ENCODE data around the gene CABP4.

The CABP4 gene

DNA sequence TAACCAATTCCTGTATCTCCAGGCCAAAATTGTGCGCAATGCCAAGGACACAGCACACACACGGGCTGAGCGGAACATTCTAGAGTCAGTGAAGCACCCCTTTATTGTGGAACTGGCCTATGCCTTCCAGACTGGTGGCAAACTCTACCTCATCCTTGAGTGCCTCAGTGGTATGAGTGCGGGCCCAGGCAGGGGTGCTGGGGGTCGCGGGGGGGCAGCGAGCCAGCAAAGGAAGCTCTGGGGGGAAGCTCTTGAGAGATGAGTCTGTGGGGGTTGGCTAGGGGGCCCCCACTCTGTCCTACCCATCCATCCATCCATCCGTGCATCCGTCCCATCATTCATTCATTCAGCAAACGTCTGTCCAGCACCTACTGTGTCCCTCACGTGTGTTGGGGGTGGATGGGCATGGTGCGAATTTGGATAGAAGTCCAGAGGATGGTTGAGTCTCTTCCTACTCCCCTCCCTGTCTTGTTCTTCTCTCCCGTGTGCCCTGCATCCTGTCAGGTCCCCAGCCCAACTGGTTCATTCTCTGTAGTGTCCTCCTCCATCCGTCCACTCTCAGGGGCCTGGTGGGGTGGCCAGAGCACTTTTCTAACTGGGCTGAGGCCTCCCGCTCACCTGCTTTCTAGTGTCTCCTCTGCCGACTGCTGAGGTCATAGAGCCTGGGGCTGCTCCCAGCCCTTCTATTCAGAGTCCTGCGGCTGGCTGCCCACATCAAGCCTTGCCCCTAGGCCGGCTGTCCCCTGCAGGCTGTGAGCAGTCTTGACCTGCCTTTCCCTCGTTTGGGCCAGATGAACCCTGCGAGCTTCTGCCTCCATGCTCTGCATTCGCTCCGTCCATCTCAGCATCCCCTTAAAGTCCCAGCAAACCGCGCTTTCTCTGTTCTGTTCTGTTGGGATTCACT lies 23.6 kb upstream of the CABP4 start:
- Histone ChIP-seq H3K27me3 (ENCODE audit: control insufficient read depth, insufficient read depth, low read length) (no peaks in the 10 kb centered on the region), H3K4me2 (ENCODE audit: low read length) (no peak overlapping the region), H3K4me1 (ENCODE audit: control insufficient read depth, insufficient read depth, low read length) (peaks cover 15% of the 10 kb centered on the region), H3K9ac (ENCODE audit: low read depth, low read length) (no peak overlapping the region), H3K4me3 (ENCODE audit: low read length) (no peak overlapping the region), H3K9me3 (replicated peaks; ENCODE audit: low read length) (no peaks in the 10 kb centered on the region), H3K36me3 (ENCODE audit: insufficient read depth, low read length) (peaks cover 42% of the 10 kb centered on the region)

DNA sequence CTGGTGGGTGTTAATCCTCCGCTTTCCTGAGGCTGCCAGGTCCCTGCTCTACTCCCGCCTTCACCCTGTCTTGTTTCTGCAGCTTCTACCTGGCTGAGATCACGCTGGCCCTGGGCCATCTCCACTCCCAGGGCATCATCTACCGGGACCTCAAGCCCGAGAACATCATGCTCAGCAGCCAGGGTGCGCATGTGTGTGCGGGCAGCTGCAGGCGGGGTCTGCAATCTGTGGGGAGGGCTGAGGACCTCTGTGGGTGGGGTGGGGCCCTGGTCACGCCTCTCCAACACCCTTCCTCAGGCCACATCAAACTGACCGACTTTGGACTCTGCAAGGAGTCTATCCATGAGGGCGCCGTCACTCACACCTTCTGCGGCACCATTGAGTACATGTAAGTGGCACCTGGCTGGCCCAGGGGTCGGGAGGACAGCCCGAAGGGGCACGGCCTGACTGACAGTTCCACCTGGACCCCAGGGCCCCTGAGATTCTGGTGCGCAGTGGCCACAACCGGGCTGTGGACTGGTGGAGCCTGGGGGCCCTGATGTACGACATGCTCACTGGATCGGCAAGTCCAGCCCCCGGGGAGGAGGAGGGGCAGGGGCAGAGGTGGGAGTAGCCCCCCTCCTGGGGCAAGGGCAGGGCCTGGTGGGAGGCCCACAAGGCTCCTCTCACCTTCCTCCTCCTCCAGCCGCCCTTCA lies 22.4 kb upstream of the CABP4 start:
- no peak overlapping the region for H3K9ac ChIP-seq (ENCODE audit: low read depth, low read length)
- no peak overlapping the region for H3K4me3 ChIP-seq (ENCODE audit: low read length)
- peaks cover 11% of the 10 kb centered on the region for H3K4me1 ChIP-seq (ENCODE audit: control insufficient read depth, insufficient read depth, low read length)
- H3K4me2 ChIP-seq (ENCODE audit: low read length), result no peak overlapping the region
- no peaks in the 10 kb centered on the region for H3K9me3 ChIP-seq (replicated peaks; ENCODE audit: low read length)
- peaks cover 50% of the 10 kb centered on the region for H3K36me3 ChIP-seq (ENCODE audit: insufficient read depth, low read length)
- no peaks in the 10 kb centered on the region for H3K27me3 ChIP-seq (ENCODE audit: control insufficient read depth, insufficient read depth, low read length)

DNA sequence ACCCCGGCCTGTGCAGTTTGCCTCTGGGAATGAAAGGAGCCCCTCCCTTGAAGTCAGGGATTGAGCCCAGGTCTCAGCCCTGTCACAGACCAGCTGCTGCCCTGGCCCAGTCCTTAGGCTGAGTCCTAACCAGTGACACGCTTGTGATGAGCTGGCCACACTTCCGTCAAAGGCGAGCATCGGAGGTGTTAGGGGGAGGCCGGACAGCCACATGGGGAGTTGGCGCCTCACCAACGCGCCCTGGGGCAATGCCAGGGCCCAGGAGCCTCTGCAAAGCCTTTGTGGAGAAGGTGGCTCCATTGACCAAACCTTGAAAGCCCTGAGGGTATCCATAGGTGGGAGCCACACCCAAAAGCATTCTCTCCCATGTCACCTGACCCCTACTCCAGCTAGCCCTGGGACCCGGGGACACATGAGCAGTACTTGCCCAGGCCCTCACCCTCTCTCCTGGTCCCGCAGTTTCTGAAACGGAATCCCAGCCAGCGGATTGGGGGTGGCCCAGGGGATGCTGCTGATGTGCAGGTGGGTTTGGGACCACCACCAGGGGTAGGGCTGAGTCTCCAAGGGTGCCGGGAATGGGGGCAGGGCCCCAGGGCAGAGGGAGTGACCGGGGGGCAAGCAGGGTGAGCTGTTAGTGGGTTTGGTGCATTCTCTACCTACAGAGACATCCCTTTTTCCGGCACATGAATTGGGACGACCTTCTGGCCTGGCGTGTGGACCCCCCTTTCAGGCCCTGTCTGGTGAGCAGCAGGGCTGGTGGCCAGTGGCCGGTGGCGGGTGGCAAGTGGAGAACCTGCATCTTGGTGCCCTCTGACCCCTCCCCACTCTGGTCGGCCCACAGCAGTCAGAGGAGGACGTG lies 21.4 kb upstream of the CABP4 start:
- no peaks in the 10 kb centered on the region for H3K9me3 ChIP-seq (replicated peaks; ENCODE audit: low read length)
- H3K36me3 ChIP-seq (ENCODE audit: insufficient read depth, low read length), result peaks cover 55% of the 10 kb centered on the region
- H3K4me2 ChIP-seq (ENCODE audit: low read length), result no peak overlapping the region
- no peak overlapping the region for H3K4me3 ChIP-seq (ENCODE audit: low read length)
- H3K4me1 ChIP-seq (ENCODE audit: control insufficient read depth, insufficient read depth, low read length), result peaks cover 11% of the 10 kb centered on the region
- H3K27me3 ChIP-seq (ENCODE audit: control insufficient read depth, insufficient read depth, low read length), result no peaks in the 10 kb centered on the region
- H3K9ac ChIP-seq (ENCODE audit: low read depth, low read length), result no peak overlapping the region

DNA sequence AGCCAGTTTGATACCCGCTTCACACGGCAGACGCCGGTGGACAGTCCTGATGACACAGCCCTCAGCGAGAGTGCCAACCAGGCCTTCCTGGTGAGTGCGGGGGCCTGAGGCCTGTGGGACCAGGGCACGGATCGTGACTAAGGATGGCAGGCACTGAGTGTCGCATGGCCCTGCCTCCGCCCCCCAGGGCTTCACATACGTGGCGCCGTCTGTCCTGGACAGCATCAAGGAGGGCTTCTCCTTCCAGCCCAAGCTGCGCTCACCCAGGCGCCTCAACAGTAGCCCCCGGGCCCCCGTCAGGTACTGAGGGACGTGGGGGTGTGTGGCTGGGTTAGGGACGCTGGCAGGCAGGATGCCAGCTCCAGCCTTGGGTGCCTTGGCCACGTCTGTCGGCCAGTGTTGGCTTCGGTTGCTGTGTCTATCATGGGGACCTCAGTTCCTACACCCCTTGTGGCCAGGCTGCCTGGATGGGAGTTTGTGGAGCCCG lies 20.7 kb upstream of the CABP4 start:
- H3K9ac ChIP-seq (ENCODE audit: low read depth, low read length), result no peak overlapping the region
- H3K27me3 ChIP-seq (ENCODE audit: control insufficient read depth, insufficient read depth, low read length), result no peaks in the 10 kb centered on the region
- H3K9me3 ChIP-seq (replicated peaks; ENCODE audit: low read length), result no peaks in the 10 kb centered on the region
- peaks cover 56% of the 10 kb centered on the region for H3K36me3 ChIP-seq (ENCODE audit: insufficient read depth, low read length)
- H3K4me2 ChIP-seq (ENCODE audit: low read length), result no peak overlapping the region
- no peak overlapping the region for H3K4me3 ChIP-seq (ENCODE audit: low read length)
- peaks cover 11% of the 10 kb centered on the region for H3K4me1 ChIP-seq (ENCODE audit: control insufficient read depth, insufficient read depth, low read length)

DNA sequence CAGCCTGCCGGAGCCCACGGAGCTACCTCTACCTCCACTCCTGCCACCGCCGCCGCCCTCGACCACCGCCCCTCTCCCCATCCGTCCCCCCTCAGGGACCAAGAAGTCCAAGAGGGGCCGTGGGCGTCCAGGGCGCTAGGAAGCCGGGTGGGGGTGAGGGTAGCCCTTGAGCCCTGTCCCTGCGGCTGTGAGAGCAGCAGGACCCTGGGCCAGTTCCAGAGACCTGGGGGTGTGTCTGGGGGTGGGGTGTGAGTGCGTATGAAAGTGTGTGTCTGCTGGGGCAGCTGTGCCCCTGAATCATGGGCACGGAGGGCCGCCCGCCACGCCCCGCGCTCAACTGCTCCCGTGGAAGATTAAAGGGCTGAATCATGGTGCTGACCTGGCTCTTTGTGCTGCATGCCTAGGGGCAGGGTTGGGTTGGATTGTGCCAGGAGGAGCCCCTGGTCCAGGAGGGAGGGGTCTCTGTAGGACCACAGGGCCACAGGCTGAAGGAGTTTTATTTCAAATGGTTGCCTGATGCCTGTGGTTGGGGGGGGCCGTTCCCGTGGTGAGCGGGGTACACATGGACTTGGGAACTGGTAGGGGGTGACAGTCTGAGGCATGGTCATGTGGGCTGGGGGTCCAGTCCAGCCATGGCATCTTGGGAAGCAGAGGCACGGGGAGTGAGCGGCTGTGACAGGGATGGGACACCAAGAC lies 20.0 kb upstream of the CABP4 start:
- H3K4me3 ChIP-seq (ENCODE audit: low read length), result no peak overlapping the region
- peaks cover 63% of the 10 kb centered on the region for H3K36me3 ChIP-seq (ENCODE audit: insufficient read depth, low read length)
- peaks cover 17% of the 10 kb centered on the region for H3K4me1 ChIP-seq (ENCODE audit: control insufficient read depth, insufficient read depth, low read length)
- H3K9me3 ChIP-seq (replicated peaks; ENCODE audit: low read length), result no peaks in the 10 kb centered on the region
- H3K27me3 ChIP-seq (ENCODE audit: control insufficient read depth, insufficient read depth, low read length), result no peaks in the 10 kb centered on the region
- no peak overlapping the region for H3K9ac ChIP-seq (ENCODE audit: low read depth, low read length)
- no peak overlapping the region for H3K4me2 ChIP-seq (ENCODE audit: low read length)

DNA sequence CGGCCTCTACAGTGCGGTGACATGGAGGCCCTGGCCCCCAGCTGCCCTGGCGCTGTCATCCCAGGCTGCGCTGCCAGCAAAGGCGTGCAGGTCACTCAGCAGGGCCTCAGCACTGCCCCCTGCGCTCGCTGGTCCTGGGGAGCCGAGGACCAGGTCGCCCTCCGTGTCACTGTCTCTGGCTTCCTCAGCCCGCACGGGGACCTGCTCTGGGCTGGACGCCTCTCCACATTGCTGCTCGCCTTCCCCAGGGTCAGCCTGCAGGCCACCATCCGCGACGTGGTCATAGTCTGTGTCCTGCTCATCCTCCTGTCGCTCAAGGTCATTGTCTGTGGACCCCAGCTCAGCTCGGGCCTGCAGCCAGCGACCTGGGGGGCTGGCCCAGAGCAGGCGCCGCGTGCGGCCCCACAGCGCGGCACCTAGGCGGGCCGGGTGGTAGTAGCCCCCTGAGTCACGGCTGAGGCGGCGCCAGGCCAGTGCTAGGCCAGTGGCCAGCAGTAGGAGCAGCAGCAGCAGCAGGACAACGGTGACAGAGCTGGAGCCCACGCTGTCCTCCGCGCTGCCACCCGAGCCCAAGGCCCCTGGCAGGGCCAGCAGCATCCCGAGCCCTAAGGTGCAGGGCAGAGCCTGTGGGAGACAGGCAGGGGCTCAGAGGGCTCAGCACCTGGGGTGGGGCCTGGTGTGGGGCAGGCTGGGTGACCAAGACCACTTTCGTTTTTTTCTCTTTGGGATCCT lies 19.3 kb upstream of the CABP4 start:
- no peaks in the 10 kb centered on the region for H3K27me3 ChIP-seq (ENCODE audit: control insufficient read depth, insufficient read depth, low read length)
- no peaks in the 10 kb centered on the region for H3K9me3 ChIP-seq (replicated peaks; ENCODE audit: low read length)
- peaks cover 18% of the 10 kb centered on the region for H3K4me1 ChIP-seq (ENCODE audit: control insufficient read depth, insufficient read depth, low read length)
- H3K9ac ChIP-seq (ENCODE audit: low read depth, low read length), result no peak overlapping the region
- peaks cover 68% of the 10 kb centered on the region for H3K36me3 ChIP-seq (ENCODE audit: insufficient read depth, low read length)
- no peak overlapping the region for H3K4me2 ChIP-seq (ENCODE audit: low read length)
- H3K4me3 ChIP-seq (ENCODE audit: low read length), result no peak overlapping the region

DNA sequence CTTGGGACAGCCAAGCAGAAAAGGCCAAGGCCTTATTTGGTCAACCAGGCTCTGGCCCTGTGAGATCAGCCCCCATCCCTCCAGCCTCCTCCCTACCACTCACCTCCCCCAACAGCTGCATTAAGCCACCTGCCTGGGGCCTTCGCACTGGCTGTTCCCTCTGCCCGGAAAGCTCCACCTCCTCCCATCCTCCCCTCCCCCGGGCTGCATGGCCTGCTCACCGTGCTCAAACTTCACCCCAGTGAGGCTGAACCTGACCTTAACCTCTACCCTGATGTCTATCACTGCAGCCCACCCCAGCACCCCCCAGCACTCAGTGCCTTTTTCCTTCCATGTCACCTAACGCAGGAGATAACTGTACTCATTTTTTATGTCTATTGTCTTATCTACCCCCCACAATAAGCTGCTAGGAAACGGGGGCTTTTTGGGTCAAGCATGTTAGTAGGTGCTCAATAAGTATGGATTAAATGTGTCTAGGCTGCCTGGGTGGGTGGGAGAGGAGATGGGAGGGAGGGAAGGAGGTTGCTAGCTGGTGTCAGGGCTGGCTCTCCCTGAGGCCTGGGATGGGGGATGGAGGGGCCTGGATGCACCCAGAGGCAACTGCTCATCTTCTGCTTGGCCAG lies 18.6 kb upstream of the CABP4 start:
- Histone ChIP-seq H3K4me2 (ENCODE audit: low read length) (no peak overlapping the region), H3K9ac (ENCODE audit: low read depth, low read length) (no peak overlapping the region), H3K4me1 (ENCODE audit: control insufficient read depth, insufficient read depth, low read length) (peaks cover 18% of the 10 kb centered on the region), H3K4me3 (ENCODE audit: low read length) (no peak overlapping the region), H3K36me3 (ENCODE audit: insufficient read depth, low read length) (peaks cover 64% of the 10 kb centered on the region), H3K9me3 (replicated peaks; ENCODE audit: low read length) (no peaks in the 10 kb centered on the region), H3K27me3 (ENCODE audit: control insufficient read depth, insufficient read depth, low read length) (no peaks in the 10 kb centered on the region)

DNA sequence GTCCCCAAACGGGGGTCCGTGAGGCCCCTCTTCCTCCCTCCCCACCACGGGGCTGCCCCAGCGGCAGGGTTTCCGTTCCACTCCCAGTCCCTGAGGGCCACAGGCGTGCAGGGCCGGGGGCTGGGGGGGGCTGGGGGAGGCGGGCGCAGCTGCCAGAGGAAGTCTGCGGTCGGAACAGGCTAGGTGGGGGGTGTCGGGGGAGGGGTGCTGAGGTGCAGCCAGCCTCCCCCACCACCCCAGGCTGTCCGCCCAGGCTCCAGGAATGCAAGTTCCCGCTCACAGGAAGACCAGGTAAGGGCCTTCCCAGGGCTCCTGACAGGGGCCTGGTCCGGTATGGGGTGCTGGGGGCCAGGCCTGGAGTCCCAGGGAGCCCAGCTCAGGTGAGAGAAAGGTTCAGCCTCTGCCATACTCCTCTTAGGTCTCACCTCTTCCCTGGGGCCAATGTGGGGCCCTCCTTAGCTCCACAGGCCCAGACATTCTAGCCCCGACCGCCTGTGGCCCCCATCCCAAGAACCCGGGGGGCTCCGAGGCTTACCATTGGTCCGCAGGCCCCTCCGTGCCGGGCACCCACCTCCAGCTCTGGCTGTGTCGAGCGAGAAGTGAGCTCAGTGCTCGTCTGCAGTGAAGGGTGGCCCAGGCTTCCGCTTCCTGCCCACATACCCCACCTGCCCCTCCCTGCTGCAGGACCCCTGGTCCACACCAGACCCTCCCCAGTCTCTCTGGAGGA lies 17.9 kb upstream of the CABP4 start, which contains the start of gene PTPRCAP:
Gene PTPRCAP, minus strand, starts transcription at position 601 of the 727 bp plus-strand sequence. Its CDS starts 63 bp downstream, at position 538.
- Histone ChIP-seq H3K4me1 (ENCODE audit: control insufficient read depth, insufficient read depth, low read length) (peaks cover 23% of the 10 kb centered on the region), H3K9me3 (replicated peaks; ENCODE audit: low read length) (no peaks in the 10 kb centered on the region), H3K36me3 (ENCODE audit: insufficient read depth, low read length) (peaks cover 63% of the 10 kb centered on the region), H3K4me2 (ENCODE audit: low read length) (no peak within 1 kb of the TSS), H3K9ac (ENCODE audit: low read depth, low read length) (no peak within 1 kb of the TSS), H3K27me3 (ENCODE audit: control insufficient read depth, insufficient read depth, low read length) (no peaks in the 10 kb centered on the region), H3K4me3 (ENCODE audit: low read length) (no peak within 1 kb of the TSS)

DNA sequence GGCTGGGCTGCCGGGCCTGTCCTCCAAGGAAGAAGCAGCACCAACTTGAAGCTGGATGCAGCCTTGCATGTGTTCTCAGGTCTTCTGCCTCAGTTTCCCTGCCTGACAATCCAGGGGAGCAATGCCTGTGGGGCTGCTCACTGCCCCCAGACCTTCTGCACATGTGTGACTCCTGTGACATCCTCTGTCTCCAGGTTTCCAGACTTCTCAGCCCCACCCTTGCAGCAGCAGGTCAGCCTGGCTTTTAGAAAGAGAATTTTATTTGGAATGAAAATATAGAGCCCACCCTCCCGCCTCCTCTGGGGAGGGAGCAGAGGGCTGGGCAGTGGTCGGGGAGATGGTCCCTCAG lies 17.4 kb upstream of the CABP4 start:
- Histone ChIP-seq H3K9ac (ENCODE audit: low read depth, low read length) (no peak overlapping the region), H3K36me3 (ENCODE audit: insufficient read depth, low read length) (peaks cover 63% of the 10 kb centered on the region)

More for the DNA sequence above, 17.4 kb upstream of the CABP4 start:
- Histone ChIP-seq H3K27me3 (ENCODE audit: control insufficient read depth, insufficient read depth, low read length) (no peaks in the 10 kb centered on the region), H3K4me2 (ENCODE audit: low read length) (no peak overlapping the region), H3K4me3 (ENCODE audit: low read length) (no peak overlapping the region), H3K9me3 (replicated peaks; ENCODE audit: low read length) (no peaks in the 10 kb centered on the region), H3K4me1 (ENCODE audit: control insufficient read depth, insufficient read depth, low read length) (peaks cover 28% of the 10 kb centered on the region)
